ENCODE results near the gene EQTN.
"Not testable (repeated sequence)": the region's sequence is repeated elsewhere in the genome, so short reads cannot be mapped to it uniquely, and the experiment has no call there.

The EQTN gene

DNA sequence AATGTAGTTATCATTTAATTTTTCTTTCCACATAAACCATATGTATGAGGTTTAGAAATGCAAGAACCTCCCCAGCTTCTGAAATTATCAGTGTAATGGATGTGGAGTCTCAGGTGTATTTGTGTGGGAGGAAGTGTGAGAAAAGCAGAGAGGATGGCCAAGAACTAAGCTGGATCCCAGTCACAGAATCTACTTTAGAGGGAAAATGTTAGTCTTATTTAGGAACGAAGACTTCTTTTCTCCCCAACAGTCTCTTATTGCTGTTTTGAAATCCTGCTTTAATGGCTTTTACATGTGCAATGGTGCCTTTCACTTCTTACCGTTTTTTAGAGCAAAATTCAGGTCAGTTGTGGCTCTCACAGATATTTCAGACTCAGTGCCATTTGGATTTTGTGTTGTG is 3.0 kb downstream of the EQTN start:
- DNase-seq (ENCODE audit: low spot score) = no peak

DNA sequence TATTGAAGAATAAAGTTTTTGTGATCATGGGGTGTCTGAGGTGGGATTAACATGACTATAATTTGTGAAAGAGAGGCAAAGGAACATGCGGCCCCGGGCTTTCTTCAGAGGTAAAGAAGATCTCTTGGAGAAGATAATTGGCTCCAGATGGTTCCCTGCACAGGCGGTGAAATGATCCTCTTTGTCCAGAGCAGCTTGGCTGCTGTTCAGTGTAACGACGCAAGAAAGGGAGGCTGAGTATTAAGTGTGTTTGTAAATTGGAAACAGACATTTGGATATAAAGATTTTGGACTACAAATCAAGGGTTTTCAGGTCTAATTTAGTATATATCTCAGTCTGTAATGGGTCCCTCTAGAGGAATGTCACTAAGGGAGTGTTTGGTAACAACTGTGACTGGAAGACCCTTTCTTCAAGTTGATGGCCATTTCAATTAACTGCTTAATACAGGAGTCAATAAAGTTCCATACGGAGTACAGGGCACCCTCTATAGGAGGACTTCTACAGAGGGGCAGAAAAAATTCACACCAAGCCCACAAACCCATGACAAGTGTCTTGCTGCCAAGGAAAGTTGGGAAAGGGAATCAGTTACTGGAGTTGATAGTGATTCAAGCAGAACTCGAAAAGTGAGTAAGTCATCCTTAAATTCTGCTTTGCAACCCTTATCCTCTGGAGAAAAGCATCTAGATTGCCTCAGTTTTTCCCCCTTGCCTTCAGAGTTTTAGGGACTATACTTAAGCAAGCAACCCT is 4.1 kb downstream of the EQTN start:
- DNase-seq (ENCODE audit: low spot score) = no peak

DNA sequence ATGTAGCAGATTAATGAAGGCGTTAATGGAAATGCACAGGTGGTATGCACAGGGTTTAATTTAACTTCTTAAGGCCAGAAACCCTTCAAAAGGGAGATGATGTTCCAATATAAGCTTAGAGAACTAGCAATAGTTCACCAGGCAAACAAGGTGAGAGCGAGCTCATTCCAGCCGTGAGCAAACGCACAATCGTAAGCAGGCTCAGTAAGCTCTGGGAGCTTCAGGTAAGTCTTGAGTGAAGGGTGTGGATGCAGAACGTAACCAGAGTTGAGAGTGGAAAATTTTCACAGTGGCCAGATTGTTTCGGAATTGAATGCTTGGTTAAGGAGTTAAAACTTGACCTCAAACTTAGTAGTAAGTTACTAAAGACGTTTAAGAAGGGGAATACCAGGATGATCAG is 5.7 kb downstream of the EQTN start:
- no peak for DNase-seq (ENCODE audit: low spot score)

DNA sequence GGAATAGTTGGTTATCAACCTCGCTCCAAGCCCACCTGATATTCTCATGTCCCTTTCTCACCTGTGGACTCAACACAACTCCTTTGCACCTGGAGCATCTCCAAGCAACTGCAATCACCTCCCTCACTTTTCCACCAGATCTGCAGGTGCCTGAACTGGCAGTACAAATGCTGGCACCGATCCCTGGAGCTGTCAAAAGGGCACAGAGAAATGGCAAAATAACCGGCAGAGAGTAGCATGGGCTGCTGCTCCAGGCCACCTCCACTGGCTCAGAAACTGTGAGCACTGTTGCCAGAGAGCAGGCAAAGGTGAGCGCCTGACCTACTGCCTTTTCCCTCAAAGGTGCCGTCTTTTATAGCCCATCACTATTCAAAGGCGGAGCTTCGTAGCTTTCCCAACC is 14.7 kb downstream of the EQTN start:
- no peak for DNase-seq (ENCODE audit: low spot score)

- no peak for DNase-seq (ENCODE audit: low spot score)
These were observed 16.1 kb downstream of the EQTN start for GRCh38 chr9:27280860-27281259.

DNA sequence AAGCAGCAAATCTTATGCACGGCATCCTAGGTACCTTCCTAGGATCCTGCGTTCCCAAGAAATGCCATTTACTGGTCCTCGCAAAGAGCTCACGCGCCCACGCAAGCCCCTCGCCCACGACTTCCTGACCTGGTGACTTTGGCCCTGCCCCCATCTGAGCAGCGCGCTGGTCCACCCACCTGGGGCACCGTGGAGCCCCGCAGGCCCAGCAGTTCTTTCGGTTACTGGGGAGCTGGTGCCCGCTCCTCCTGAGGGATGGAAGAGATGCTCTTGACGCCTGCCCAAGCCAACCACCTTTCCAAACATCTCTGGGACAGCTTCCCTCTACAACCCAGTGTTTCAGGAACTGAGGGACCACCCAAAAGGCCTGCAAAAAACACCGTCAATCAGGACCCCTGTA is 16.7 kb downstream of the EQTN start:
- DNase-seq (ENCODE audit: low spot score) = no peak

GRCh38 chr9:27279611-27280010 is 17.3 kb downstream of the EQTN start:
- no peak for DNase-seq (ENCODE audit: low spot score)

DNA sequence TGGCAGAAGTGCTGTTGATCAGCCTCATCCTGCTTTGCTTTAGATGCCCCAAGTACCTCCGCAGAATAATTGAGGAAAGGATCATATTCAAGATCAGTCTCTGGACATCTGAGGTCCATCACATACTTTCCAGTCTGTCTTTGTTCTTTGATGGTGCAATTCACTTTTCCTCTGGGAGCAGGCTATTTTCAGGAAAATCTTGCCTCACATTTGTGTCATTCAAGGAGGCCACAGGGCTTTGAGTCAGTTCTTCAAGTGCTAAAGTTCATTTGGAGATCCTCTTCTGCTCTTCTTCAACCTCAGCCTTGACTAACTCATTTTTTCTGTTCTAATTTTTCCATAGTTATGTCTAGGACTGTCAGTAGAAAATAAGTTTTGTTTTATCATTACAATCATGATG is 18.6 kb downstream of the EQTN start:
- no peak for DNase-seq (ENCODE audit: low spot score)

- DNase-seq (ENCODE audit: low spot score) = peak; percentile 59
These were observed 20.5 kb downstream of the EQTN start for GRCh38 chr9:27276193-27277030.

- DNase-seq (ENCODE audit: low spot score) = no peak
These were observed 23.8 kb downstream of the EQTN start for GRCh38 chr9:27273186-27273585.

DNA sequence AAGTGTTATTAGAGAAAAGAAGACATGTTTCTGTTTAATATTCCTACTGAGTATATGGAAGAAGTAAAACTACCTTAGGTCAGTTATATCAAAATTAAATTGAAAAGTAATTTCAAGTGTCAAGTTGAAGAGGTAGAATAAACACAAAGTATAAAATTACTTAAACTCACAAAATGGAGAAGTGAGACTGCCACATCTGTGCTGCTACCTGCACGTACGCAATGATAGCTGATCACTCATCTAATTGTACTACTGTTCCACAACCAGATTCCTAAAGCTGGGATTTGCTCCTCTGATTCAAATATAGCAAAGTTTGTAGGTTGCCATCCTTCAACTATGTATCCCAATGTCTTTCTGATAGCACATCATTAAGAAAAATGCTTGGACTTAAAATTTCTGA is 24.8 kb downstream of the EQTN start:
- DNase-seq (ENCODE audit: low spot score) = no peak

- DNase-seq (ENCODE audit: low spot score) = no peak
These were observed 35.3 kb downstream of the EQTN start for GRCh38 chr9:27261517-27262211.

DNA sequence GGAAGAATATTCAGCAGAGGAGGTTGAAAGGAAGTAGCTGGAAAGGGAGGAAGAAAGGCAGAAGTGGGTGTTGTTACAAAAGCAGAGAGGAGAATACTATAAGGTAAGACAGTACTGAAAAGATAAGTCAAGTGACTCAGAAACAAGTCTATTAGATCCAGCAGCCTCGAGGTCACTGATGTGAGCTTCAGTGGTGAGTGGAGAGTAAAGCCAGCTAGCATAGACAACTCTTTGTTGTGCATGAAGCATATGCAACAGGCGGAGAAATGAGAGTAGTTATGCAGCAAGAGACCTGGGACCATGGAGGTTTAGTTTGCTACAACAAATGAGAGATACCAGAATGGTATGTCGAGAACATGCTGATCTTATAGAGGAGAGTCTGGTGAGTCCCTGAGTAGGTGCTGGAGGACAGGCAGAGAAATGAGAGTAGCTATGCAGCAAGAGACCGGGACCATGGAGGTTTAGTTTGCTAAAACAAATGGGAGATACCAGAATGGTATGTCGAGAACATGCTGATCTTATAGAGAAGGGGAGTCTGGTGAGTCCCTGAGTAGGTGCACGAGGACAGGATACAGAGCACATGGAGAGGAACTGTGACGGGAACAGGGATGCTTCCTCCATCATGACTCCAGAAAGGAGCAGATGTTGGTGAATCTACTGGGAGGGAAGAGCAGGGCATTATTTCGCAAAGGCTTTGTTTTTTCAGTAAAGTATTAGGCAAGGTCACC is 36.0 kb downstream of the EQTN start:
- DNase-seq (ENCODE audit: low spot score) = no peak

GRCh38 chr9:27258662-27259061 is 38.3 kb downstream of the EQTN start:
- no peak for DNase-seq (ENCODE audit: low spot score)

GRCh38 chr9:27248702-27249101 is 48.2 kb downstream of the EQTN start:
- DNase-seq (ENCODE audit: low spot score) = no peak

GRCh38 chr9:27247756-27248155 is 49.2 kb downstream of the EQTN start:
- DNase-seq (ENCODE audit: low spot score) = peak; percentile 5

DNA sequence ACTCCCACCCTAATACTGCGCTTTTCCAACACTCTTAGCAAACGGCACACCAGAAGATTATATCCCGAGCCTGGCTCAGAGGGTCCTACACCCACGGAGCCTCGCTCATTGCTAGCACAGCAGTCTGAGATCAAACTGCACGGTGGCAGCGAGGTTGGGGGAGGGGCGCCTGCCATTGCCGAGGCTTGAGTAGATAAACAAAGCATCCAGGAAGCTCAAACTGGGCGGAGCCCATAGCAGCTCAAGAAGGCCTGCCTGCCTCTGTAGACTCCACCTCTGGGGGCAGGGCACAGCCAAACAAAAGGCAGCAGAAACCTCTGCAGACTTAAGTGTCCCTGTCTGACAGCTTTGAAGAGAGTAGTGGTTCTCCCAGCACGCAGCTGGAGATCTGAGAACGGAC is 57.3 kb downstream of the EQTN start:
- DNase-seq (ENCODE audit: low spot score) = not testable (repeated sequence)
